Thoracic aorta (tissue), 2 donors: Measurements from ENCODE around the gene RPS6KA3. TPM values are rescaled to one million over a fixed set of nuclear protein-coding genes. Genes with fewer than 3 reads are reported as not detected.

Experiments used
- ATAC-seq: fragments of 150-250 bp; one replicate; pipeline ENCODE4 v1.8.0; 2017; ENCODE audit warnings: low read depth; ENCODE audit not compliant: insufficient number of reproducible peaks, low FRiP score
- DNase-seq: peaks from one replicate; pipeline ENCODE4 v3.0.0-alpha.2; 2020; ENCODE audit warnings: low spot score
- H3K27ac ChIP-seq, 2 donors: fragments of 200-600 bp; sonication (generic); 1 replicate in 1 of 2; 2 replicates in 1 of 2; pipeline ENCODE4 v1.5.1; 2016; ENCODE audit warnings: mild to moderate bottlenecking in 2 of 2, moderate library complexity in 2 of 2
- H3K27me3 ChIP-seq: fragments of 200-600 bp; sonication (generic); replicated peaks from 2 replicates; pipeline ENCODE4 v1.6.0; 2016; ENCODE audit warnings: mild to moderate bottlenecking; ENCODE audit not compliant: insufficient read depth
- H3K36me3 ChIP-seq: fragments of 200-600 bp; sonication (generic); one replicate; pipeline ENCODE4 v1.5.1; 2016
- H3K4me1 ChIP-seq, 2 donors: fragments of 200-600 bp; sonication (generic); 1 replicate in 1 of 2; 2 replicates in 1 of 2; pipeline versions ENCODE4 v1.5.1 to v1.6.0; 2016; ENCODE audit warnings: low read depth in 2 of 2, mild to moderate bottlenecking in 1 of 2; ENCODE audit not compliant: control insufficient read depth in 1 of 2
- H3K4me3 ChIP-seq: fragments of 200-600 bp; sonication (generic); 2 replicates; pipeline ENCODE4 v1.5.1; 2016; ENCODE audit warnings: mild to moderate bottlenecking
- H3K9me3 ChIP-seq: fragments of 200-600 bp; sonication (generic); 2 replicates; pipeline ENCODE4 v1.5.1; 2016
- CTCF ChIP-seq: fragments of 200-600 bp; sonication (generic); IDR thresholded peaks from one replicate; pipeline ENCODE4 v1.5.1; 2019; ENCODE audit warnings: antibody characterized with exemption
- total RNA-seq, 2 donors: library from RNA; depleted of rRNA; stranded (reverse); fragments of >200 nt; gene quantifications; one replicate each; pipeline versions ENCODE4 v1.1.0 to v1.2.3, GENCODE V29; 2016

The RPS6KA3 gene
- total RNA-seq, 2 donors from 2014 or later: 24.0 to 64.5 TPM

GRCh38 chrX:20227116-20227515 lies 39.6 kb downstream of the RPS6KA3 start:
- DNase-seq (no peak), ATAC-seq (no peak)
- H3K4me1 ChIP-seq: peaks cover 0 to 16% of the 10 kb centered on the region in 2 donors
- no peak overlapping the region for H3K27ac ChIP-seq
- H3K27me3 ChIP-seq: no peaks in the 10 kb centered on the region
- no peak overlapping the region for H3K4me3 ChIP-seq
- H3K9me3 ChIP-seq: no peaks in the 10 kb centered on the region
- TF ChIP-seq CTCF: no peak
- H3K36me3 ChIP-seq: no peaks in the 10 kb centered on the region

GRCh38 chrX:20225488-20225833 lies 41.2 kb downstream of the RPS6KA3 start:
- ATAC-seq (no peak), DNase-seq (no peak)
- no peak for TF ChIP-seq CTCF
- Histone ChIP-seq H3K36me3 (no peaks in the 10 kb centered on the region), H3K4me3 (no peak overlapping the region), H3K27me3 (no peaks in the 10 kb centered on the region), H3K4me1 (peaks cover 0 to 16% of the 10 kb centered on the region in 2 donors), H3K27ac (no peak overlapping the region), H3K9me3 (no peaks in the 10 kb centered on the region)

GRCh38 chrX:20224814-20225487 lies 41.8 kb downstream of the RPS6KA3 start:
- Histone ChIP-seq H3K4me3 (no peak overlapping the region), H3K27ac (no peak overlapping the region), H3K9me3 (no peaks in the 10 kb centered on the region), H3K4me1 (peaks cover 0 to 16% of the 10 kb centered on the region in 2 donors), H3K27me3 (no peaks in the 10 kb centered on the region), H3K36me3 (no peaks in the 10 kb centered on the region)
- no peak for TF ChIP-seq CTCF
- DNase-seq: no peak
- ATAC-seq: no peak

GRCh38 chrX:20221902-20222301 lies 44.8 kb downstream of the RPS6KA3 start:
- no peak for ATAC-seq
- Histone ChIP-seq H3K36me3 (no peaks in the 10 kb centered on the region), H3K9me3 (no peaks in the 10 kb centered on the region), H3K27ac (no peak overlapping the region), H3K4me1 (peaks cover 0 to 28% of the 10 kb centered on the region in 2 donors), H3K4me3 (no peak overlapping the region), H3K27me3 (no peaks in the 10 kb centered on the region)
- TF ChIP-seq CTCF: no peak
- no peak for DNase-seq

- no peaks in the 10 kb centered on the region for H3K36me3 ChIP-seq
- TF ChIP-seq CTCF: no peak
- no peaks in the 10 kb centered on the region for H3K9me3 ChIP-seq
- H3K27ac ChIP-seq: peak overlapping the region in 1 of 2 donors; percentile 26
- H3K4me1 ChIP-seq: peaks cover 0 to 16% of the 10 kb centered on the region in 2 donors
- ATAC-seq (no peak), DNase-seq (no peak)
- peak overlapping the region; percentile 24 for H3K4me3 ChIP-seq
- H3K27me3 ChIP-seq: no peaks in the 10 kb centered on the region
Observed at GRCh38 chrX:20218836-20219505, 47.7 kb downstream of the RPS6KA3 start.
